ENCODE results near the gene ZNRF4. TPM values are rescaled to one million over a fixed set of nuclear protein-coding genes. Genes with fewer than 3 reads are reported as not detected.

Gene ZNRF4
- total and polyA plus RNA-seq, 2 of the 8 experiments (the other 6 are each of a cell fraction or from before 2014, with no cell fraction given): not detected

DNA sequence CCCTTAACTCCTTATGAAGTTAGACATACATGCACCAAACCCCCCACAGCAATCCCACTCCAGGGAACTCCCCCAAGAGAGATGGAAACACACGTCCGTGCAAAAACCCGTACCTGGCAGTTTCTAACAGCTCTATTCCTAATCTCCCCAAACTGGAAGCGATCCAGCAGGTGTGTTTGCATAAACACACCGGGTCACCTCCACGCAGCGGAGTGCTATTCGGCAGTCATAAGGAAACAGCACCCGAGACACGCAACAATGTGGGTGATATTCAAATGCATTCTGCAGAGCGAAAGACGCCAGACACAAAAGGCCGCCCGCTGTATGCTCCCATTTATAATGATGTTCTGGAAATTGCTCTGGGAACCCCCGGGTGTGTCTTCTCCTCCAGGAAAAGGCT lies 6.8 kb upstream of the ZNRF4 start:
- Histone ChIP-seq H4K20me1 (replicated peaks in 1 of 2; ENCODE audit: control insufficient read depth in 1 of 2, insufficient read depth in 2 of 2, low read length in 2 of 2) (no peaks in the 10 kb centered on the region), H3K4me1 (replicated peaks in 1 of 4; ENCODE audit: control insufficient read depth in 3 of 4, insufficient read depth in 4 of 4, low read length in 3 of 4) (no peaks in the 10 kb centered on the region), H2AK5ac (ENCODE audit: low read depth, low read length) (no peak overlapping the region), H3K23me2 (ENCODE audit: low read depth, low read length) (peaks cover 3% of the 10 kb centered on the region; the same call in 1 of the 2 replicates), H3K36me3 (ENCODE audit: control insufficient read depth in 2 of 4, insufficient read depth in 4 of 4, low read length in 3 of 4) (no peaks in the 10 kb centered on the region), H3K79me1 (ENCODE audit: low read depth, low read length) (no peaks in the 10 kb centered on the region), H3K14ac (ENCODE audit: insufficient read length) (no peak overlapping the region), H3K27me3 (replicated peaks in 1 of 4; ENCODE audit: control insufficient read depth in 3 of 4, extremely low read depth in 1 of 4, insufficient read depth in 3 of 4, low read length in 3 of 4) (no peaks in the 10 kb centered on the region; a peak in 4 of 7 replicates), H3K18ac (ENCODE audit: extremely low read depth, low read length) (no peak overlapping the region), H3K9ac (replicated peaks in 1 of 4; ENCODE audit: extremely low read depth in 1 of 4, low read depth in 3 of 4, low read length in 3 of 4) (no peak overlapping the region), H3K4ac (replicated peaks; ENCODE audit: insufficient read length, low read depth, low read length) (no peak overlapping the region), H3K56ac (replicated peaks; ENCODE audit: insufficient read length, low read depth, low read length) (no peak overlapping the region), H2AFZ (ENCODE audit: low read length) (no peak overlapping the region), H3K23ac (ENCODE audit: insufficient read length) (no peak overlapping the region), H4K5ac (ENCODE audit: insufficient read length, low read depth, low read length) (no peak overlapping the region), H2BK15ac (ENCODE audit: low read length) (no peak overlapping the region), H4K91ac (replicated peaks; ENCODE audit: insufficient read length, low read length) (no peak overlapping the region), H3K4me3 (ENCODE audit: extremely low read depth in 1 of 4, insufficient read depth in 2 of 4, low read depth in 3 of 4, low read length in 4 of 4) (no peak overlapping the region), H3K27ac (ENCODE audit: low read depth, low read length) (no peak overlapping the region), H2BK120ac (replicated peaks; ENCODE audit: low read depth, low read length) (no peak overlapping the region), H2BK12ac (ENCODE audit: low read depth, low read length) (no peak overlapping the region), H3K4me2 (ENCODE audit: insufficient read depth in 1 of 2, low read depth in 2 of 2, low read length in 2 of 2) (no peak overlapping the region), H4K8ac (ENCODE audit: extremely low read depth, insufficient read depth, low read length) (no peak overlapping the region), H2BK20ac (ENCODE audit: low read length) (no peak overlapping the region), H3K9me3 (ENCODE audit: insufficient read depth in 2 of 2, low read depth in 1 of 2, low read length in 1 of 2) (0 out of 4 replicates have a peak, but pooled peaks cover 0 to 2% of the 10 kb centered on the region in 2 experiments), H3K79me2 (ENCODE audit: control insufficient read depth in 1 of 2, insufficient read depth in 2 of 2, low read length in 2 of 2) (no peaks in the 10 kb centered on the region), H2BK5ac (ENCODE audit: low read depth, low read length) (no peak overlapping the region)
- ChIA-PET POLR2A (ENCODE audit: partially characterized antibody) (interaction anchor here (1.0 kb wide), 1 partner anchor 97 kb away, joined by 3 read pairs; no protein-coding TSS in a partner anchor), CTCF (ENCODE audit: partially characterized antibody) (no interaction called here)
- DNase-seq (ENCODE audit: low read depth in 1 of 2, low spot score in 2 of 2) (no peak), FAIRE-seq (no peak)
- TF ChIP-seq POU5F1 (IDR thresholded peaks at IDR 0.05; ENCODE audit: low read depth, low read length) (no peak), NANOG (IDR thresholded peaks at IDR 0.05; ENCODE audit: insufficient read depth, low read depth, low read length, poor library complexity, severe bottlenecking) (no peak), SAP30 (IDR thresholded peaks at IDR 0.05; ENCODE audit: insufficient read depth, insufficient replicate concordance, low read length) (no peak), RAD21 (IDR thresholded peaks at IDR 0.05 in 1 of 2, conservative IDR thresholded peaks at IDR 0.05 in 1 of 2; ENCODE audit: low read depth in 2 of 2, low read length in 2 of 2) (no peak), KDM4A (IDR thresholded peaks at IDR 0.05; ENCODE audit: low read depth, low read length, severe bottlenecking) (no peak), BACH1 (IDR thresholded peaks at IDR 0.05; ENCODE audit: low read length) (no peak), CHD2 (IDR thresholded peaks at IDR 0.05; ENCODE audit: low read length) (no peak)
- TF ChIP-seq, protein P1, sequence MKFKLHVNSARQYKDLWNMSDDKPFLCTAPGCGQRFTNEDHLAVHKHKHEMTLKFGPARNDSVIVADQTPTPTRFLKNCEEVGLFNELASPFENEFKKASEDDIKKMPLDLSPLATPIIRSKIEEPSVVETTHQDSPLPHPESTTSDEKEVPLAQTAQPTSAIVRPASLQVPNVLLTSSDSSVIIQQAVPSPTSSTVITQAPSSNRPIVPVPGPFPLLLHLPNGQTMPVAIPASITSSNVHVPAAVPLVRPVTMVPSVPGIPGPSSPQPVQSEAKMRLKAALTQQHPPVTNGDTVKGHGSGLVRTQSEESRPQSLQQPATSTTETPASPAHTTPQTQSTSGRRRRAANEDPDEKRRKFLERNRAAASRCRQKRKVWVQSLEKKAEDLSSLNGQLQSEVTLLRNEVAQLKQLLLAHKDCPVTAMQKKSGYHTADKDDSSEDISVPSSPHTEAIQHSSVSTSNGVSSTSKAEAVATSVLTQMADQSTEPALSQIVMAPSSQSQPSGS (IDR thresholded peaks at IDR 0.05; ENCODE audit: low read length): no peak
- 75% methylated on average over 15 of the region's 15 CpGs; no CpG with 5 or more reads in 1 of the 2 experiments for WGBS, 2 experiments (ENCODE audit: extremely low coverage in 1 of 2, insufficient coverage in 1 of 2, insufficient read length in 1 of 2, insufficient replicate concordance in 2 of 2, low coverage in 1 of 2, low lambda C conversion rate in 2 of 2, missing lambda C conversion rate in 1 of 2)
